Mesothelial cell of epicardium (in vitro differentiated cells): ENCODE data around the gene CUEDC2. TPM values are rescaled to one million over a fixed set of nuclear protein-coding genes. Genes with fewer than 3 reads are reported as not detected.

Experiments used
- DNase-seq, 2 experiments: peaks; one replicate each; pipeline ENCODE4 v3.0.0; 2021; ENCODE audit warnings: low spot score in 2 of 2; ENCODE audit not compliant: unreplicated experiment in 2 of 2
- H3K27ac Mint-ChIP-seq: 2 replicates; pipeline ENCODE4 v1.8.0; 2021; ENCODE audit warnings: mixed read lengths
- H3K27me3 Mint-ChIP-seq: 2 replicates; pipeline ENCODE4 v1.8.0; 2021; ENCODE audit warnings: low read depth, mixed read lengths
- H3K36me3 Mint-ChIP-seq: 2 replicates; pipeline ENCODE4 v1.8.0; 2021; ENCODE audit warnings: mixed read lengths
- H3K4me1 Mint-ChIP-seq: 2 replicates; pipeline ENCODE4 v1.8.0; 2021; ENCODE audit warnings: mixed read lengths
- H3K4me3 Mint-ChIP-seq: 2 replicates; pipeline ENCODE4 v1.8.0; 2021; ENCODE audit warnings: mild to moderate bottlenecking, moderate library complexity, mixed read lengths
- H3K9me3 Mint-ChIP-seq: 2 replicates; pipeline ENCODE4 v1.8.0; 2021; ENCODE audit warnings: mixed read lengths
- CTCF ChIP-seq: fragments of 200-600 bp; sonication (generic); IDR thresholded peaks from one replicate; pipeline ENCODE4 v1.5.0; 2021; ENCODE audit warnings: antibody characterized with exemption; ENCODE audit not compliant: unreplicated experiment
- total RNA-seq: library from RNA; stranded (reverse); gene quantifications from 3 replicates; pipeline ENCODE4 v1.2.1, GENCODE V29; 2021

Gene CUEDC2
- total RNA-seq, 1 donor from 2014 or later, result 75.6 TPM

- peaks cover 20% of the 10 kb centered on the region for H3K27me3 Mint-ChIP-seq
- TF ChIP-seq CTCF, result no peak
- H3K9me3 Mint-ChIP-seq, result no peaks in the 10 kb centered on the region
- peaks cover 32% of the 10 kb centered on the region for H3K4me1 Mint-ChIP-seq
- no peaks in the 10 kb centered on the region for H3K36me3 Mint-ChIP-seq
- DNase-seq, result no peak
- H3K27ac Mint-ChIP-seq, result no peak overlapping the region
- H3K4me3 Mint-ChIP-seq, result no peak overlapping the region
Observed at GRCh38 chr10:102465466-102465865, 33.1 kb upstream of the CUEDC2 start.

GRCh38 chr10:102463983-102464382, 31.6 kb upstream of the CUEDC2 start:
- no peaks in the 10 kb centered on the region for H3K9me3 Mint-ChIP-seq
- H3K4me1 Mint-ChIP-seq, result peaks cover 32% of the 10 kb centered on the region
- no peak overlapping the region for H3K27ac Mint-ChIP-seq
- H3K36me3 Mint-ChIP-seq, result no peaks in the 10 kb centered on the region
- no peak overlapping the region for H3K4me3 Mint-ChIP-seq
- DNase-seq, result no peak
- no peak for TF ChIP-seq CTCF
- H3K27me3 Mint-ChIP-seq, result peaks cover 20% of the 10 kb centered on the region

- Mint-ChIP-seq H3K9me3 (no peaks in the 10 kb centered on the region), H3K4me1 (peaks cover 32% of the 10 kb centered on the region), H3K4me3 (no peak overlapping the region), H3K27ac (no peak overlapping the region), H3K36me3 (no peaks in the 10 kb centered on the region), H3K27me3 (peaks cover 20% of the 10 kb centered on the region)
- TF ChIP-seq CTCF, result no peak
- DNase-seq, result no peak
Observed at GRCh38 chr10:102462512-102463054, 30.2 kb upstream of the CUEDC2 start.

- Mint-ChIP-seq H3K27me3 (peaks cover 20% of the 10 kb centered on the region), H3K4me1 (peaks cover 32% of the 10 kb centered on the region), H3K9me3 (no peaks in the 10 kb centered on the region), H3K27ac (peak overlapping the region; percentile 69), H3K4me3 (peak overlapping the region; percentile 76), H3K36me3 (no peaks in the 10 kb centered on the region)
- TF ChIP-seq CTCF, result no peak
- DNase-seq, result peak; percentile 93 to 96
Observed at GRCh38 chr10:102461187-102462054, 29.0 kb upstream of the CUEDC2 start.

GRCh38 chr10:102460836-102461186, 28.4 kb upstream of the CUEDC2 start:
- no peak for TF ChIP-seq CTCF
- no peaks in the 10 kb centered on the region for H3K9me3 Mint-ChIP-seq
- peaks cover 1% of the 10 kb centered on the region for H3K36me3 Mint-ChIP-seq
- H3K27ac Mint-ChIP-seq, result peak overlapping the region; percentile 68
- no peak for DNase-seq
- H3K4me1 Mint-ChIP-seq, result peaks cover 32% of the 10 kb centered on the region
- peaks cover 20% of the 10 kb centered on the region for H3K27me3 Mint-ChIP-seq
- peak overlapping the region; percentile 76 for H3K4me3 Mint-ChIP-seq
